Smooth muscle cell (in vitro differentiated cells): ENCODE results near the gene NTM. TPM values are rescaled to one million over a fixed set of nuclear protein-coding genes. Genes with fewer than 3 reads are reported as not detected.
A peak's percentile ranks its signal among the peaks of the same experiment; 100 is the strongest.

Source experiments
- DNase-seq: peaks from one replicate; lab custom pipeline; 2025; ENCODE audit not compliant: unreplicated experiment; lab: John Stamatoyannopoulos, UW
- H2AFZ ChIP-seq: fragments of 200-600 bp; sonication (generic); 2 replicates; pipeline ENCODE4 v1.6.0; 2016; ENCODE audit warnings: antibody characterized with exemption, low read depth, mild to moderate bottlenecking
- H3F3A ChIP-seq: fragments of 200-600 bp; sonication (generic); 2 replicates; pipeline ENCODE4 v1.6.0; 2017; ENCODE audit warnings: antibody characterized with exemption, low read depth
- H3K27ac ChIP-seq: fragments of 200-600 bp; sonication (generic); 2 replicates; pipeline ENCODE4 v1.5.1; 2016; ENCODE audit warnings: low read depth, mild to moderate bottlenecking
- H3K27me3 ChIP-seq: fragments of 200-600 bp; sonication (generic); 2 replicates; pipeline ENCODE4 v1.6.1; 2016; ENCODE audit warnings: low read depth, mild to moderate bottlenecking
- H3K36me3 ChIP-seq: fragments of 200-600 bp; sonication (generic); 2 replicates; pipeline ENCODE4 v1.5.1; 2016; ENCODE audit warnings: low read depth
- H3K4me1 ChIP-seq: fragments of 200-600 bp; sonication (generic); 2 replicates; pipeline ENCODE4 v1.5.1; 2016; ENCODE audit warnings: low read depth
- H3K4me2 ChIP-seq: fragments of 200-600 bp; sonication (generic); 2 replicates; pipeline ENCODE4 v1.6.0; 2016; ENCODE audit warnings: mild to moderate bottlenecking
- H3K4me3 ChIP-seq: fragments of 200-600 bp; sonication (generic); 2 replicates; pipeline ENCODE4 v1.5.1; 2016; ENCODE audit warnings: mild to moderate bottlenecking
- H3K79me2 ChIP-seq: fragments of 200-600 bp; sonication (generic); 2 replicates; pipeline ENCODE4 v1.6.0; 2016; ENCODE audit warnings: low read depth, mild to moderate bottlenecking
- H3K9ac ChIP-seq: fragments of 200-600 bp; sonication (generic); 2 replicates; pipeline ENCODE4 v1.6.0; 2016; ENCODE audit warnings: low read depth
- H3K9me3 ChIP-seq: fragments of 200-600 bp; sonication (generic); replicated peaks from 2 replicates; pipeline ENCODE4 v1.5.1; 2016; ENCODE audit warnings: low read depth
- H4K20me1 ChIP-seq: fragments of 200-600 bp; sonication (generic); 2 replicates; pipeline ENCODE4 v1.6.0; 2016; ENCODE audit warnings: low read depth
- WGBS: methylation state at CpG from one replicate; pipeline ENCODE4 v1.1.7; 2016; ENCODE audit warnings: low lambda C conversion rate; 5-methylcytosine and 5-hydroxymethylcytosine counted together
- polyA plus RNA-seq: library from polyadenylated mRNA; unstranded; fragments of >200 nt; fragmentation: Nextera tagmentation; extraction: Ambion mirVana; gene quantifications from 2 replicates; pipeline ENCODE4 v1.2.1, GENCODE V29; 2016
- total RNA-seq: library from RNA; depleted of rRNA; stranded (reverse); fragments of >200 nt; gene quantifications from 2 replicates; pipeline ENCODE4 v1.2.3, GENCODE V29; 2014
- TF ChIP-seq, protein P1 (sequence below): fragments of 200-600 bp; sonication (generic); IDR thresholded peaks from 2 replicates; pipeline ENCODE4 v1.5.1; 2017; ENCODE audit warnings: borderline replicate concordance, mild to moderate bottlenecking, antibody characterized with exemption; ENCODE audit not compliant: insufficient read depth, poor library complexity, severe bottlenecking

Gene NTM
- total and polyA plus RNA-seq, 2 experiments from 2014 or later: 68.9 to 123 TPM

DNA sequence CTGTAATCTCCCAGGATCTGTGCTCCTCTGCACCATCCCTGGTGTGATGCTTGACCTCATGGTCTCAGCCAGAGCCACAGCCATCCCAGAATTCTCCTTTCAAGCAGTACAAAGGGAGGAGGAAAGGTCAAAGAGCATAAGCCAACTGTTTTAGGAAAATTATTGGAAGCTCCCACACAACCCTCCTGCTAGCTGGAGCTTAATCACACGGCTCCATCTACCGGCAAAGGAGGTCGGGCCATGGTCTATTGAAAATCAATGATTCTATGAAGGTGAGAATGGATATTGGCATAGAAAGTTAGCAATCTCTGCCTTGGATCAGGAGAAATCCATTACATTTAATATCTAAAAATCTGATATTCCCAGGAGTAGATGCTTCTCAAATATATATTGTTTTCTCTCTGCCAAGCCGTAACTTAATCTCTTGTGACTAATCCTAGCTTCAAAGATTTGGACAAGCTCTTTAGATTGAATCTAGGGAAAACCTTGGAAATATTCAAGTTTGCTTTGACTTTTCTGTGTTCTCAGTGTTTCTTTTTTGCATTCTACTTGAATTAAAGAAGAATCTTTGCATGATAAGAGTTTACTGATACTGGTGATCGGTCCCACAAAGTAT, 259.6 kb downstream of the NTM start:
- Histone ChIP-seq H3K79me2 (no peaks in the 10 kb centered on the region), H3K36me3 (no peaks in the 10 kb centered on the region), H3K27me3 (no peaks in the 10 kb centered on the region), H3K9me3 (no peaks in the 10 kb centered on the region), H3K4me3 (no peak overlapping the region), H3K9ac (no peak overlapping the region), H3K4me2 (no peak overlapping the region), H3K4me1 (no peaks in the 10 kb centered on the region), H2AFZ (no peak overlapping the region), H4K20me1 (no peaks in the 10 kb centered on the region), H3F3A (no peaks in the 10 kb centered on the region), H3K27ac (no peak overlapping the region)
- TF ChIP-seq, protein P1, sequence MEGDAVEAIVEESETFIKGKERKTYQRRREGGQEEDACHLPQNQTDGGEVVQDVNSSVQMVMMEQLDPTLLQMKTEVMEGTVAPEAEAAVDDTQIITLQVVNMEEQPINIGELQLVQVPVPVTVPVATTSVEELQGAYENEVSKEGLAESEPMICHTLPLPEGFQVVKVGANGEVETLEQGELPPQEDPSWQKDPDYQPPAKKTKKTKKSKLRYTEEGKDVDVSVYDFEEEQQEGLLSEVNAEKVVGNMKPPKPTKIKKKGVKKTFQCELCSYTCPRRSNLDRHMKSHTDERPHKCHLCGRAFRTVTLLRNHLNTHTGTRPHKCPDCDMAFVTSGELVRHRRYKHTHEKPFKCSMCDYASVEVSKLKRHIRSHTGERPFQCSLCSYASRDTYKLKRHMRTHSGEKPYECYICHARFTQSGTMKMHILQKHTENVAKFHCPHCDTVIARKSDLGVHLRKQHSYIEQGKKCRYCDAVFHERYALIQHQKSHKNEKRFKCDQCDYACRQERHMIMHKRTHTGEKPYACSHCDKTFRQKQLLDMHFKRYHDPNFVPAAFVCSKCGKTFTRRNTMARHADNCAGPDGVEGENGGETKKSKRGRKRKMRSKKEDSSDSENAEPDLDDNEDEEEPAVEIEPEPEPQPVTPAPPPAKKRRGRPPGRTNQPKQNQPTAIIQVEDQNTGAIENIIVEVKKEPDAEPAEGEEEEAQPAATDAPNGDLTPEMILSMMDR: peak; percentile 5
- no peak for DNase-seq
- 82% methylated on average over 5 of the region's 5 CpGs for WGBS

DNA sequence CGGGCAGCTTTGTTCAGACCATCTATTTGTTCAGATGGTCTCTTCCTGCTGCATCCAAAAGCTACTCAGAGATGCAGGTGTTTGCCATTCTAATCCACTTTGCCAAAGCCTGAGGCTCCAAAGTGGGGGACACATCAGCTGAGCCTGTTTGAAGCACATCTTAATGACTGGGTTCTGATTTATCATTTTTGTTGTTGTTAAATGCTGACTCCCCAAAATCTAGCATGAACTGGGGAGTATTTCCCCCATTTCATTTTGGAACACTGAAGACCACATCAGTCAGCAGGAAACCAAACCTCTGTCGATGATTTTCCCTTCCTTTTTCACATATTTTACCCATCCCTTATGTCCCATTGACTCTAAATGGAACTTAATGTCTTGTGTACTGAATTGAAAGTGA, 262.6 kb downstream of the NTM start:
- no peak overlapping the region for H2AFZ ChIP-seq
- H3K36me3 ChIP-seq: no peaks in the 10 kb centered on the region
- no peaks in the 10 kb centered on the region for H3K4me1 ChIP-seq
- DNase-seq: no peak
- TF ChIP-seq, protein P1: no peak
- no peaks in the 10 kb centered on the region for H3K27me3 ChIP-seq
- H3F3A ChIP-seq: no peaks in the 10 kb centered on the region
- H3K9me3 ChIP-seq: no peaks in the 10 kb centered on the region
- H4K20me1 ChIP-seq: no peaks in the 10 kb centered on the region
- 94% methylated on average over 2 of the region's 2 CpGs for WGBS
- no peaks in the 10 kb centered on the region for H3K79me2 ChIP-seq
- no peak overlapping the region for H3K9ac ChIP-seq
- no peak overlapping the region for H3K27ac ChIP-seq
- no peak overlapping the region for H3K4me3 ChIP-seq
- no peak overlapping the region for H3K4me2 ChIP-seq

DNA sequence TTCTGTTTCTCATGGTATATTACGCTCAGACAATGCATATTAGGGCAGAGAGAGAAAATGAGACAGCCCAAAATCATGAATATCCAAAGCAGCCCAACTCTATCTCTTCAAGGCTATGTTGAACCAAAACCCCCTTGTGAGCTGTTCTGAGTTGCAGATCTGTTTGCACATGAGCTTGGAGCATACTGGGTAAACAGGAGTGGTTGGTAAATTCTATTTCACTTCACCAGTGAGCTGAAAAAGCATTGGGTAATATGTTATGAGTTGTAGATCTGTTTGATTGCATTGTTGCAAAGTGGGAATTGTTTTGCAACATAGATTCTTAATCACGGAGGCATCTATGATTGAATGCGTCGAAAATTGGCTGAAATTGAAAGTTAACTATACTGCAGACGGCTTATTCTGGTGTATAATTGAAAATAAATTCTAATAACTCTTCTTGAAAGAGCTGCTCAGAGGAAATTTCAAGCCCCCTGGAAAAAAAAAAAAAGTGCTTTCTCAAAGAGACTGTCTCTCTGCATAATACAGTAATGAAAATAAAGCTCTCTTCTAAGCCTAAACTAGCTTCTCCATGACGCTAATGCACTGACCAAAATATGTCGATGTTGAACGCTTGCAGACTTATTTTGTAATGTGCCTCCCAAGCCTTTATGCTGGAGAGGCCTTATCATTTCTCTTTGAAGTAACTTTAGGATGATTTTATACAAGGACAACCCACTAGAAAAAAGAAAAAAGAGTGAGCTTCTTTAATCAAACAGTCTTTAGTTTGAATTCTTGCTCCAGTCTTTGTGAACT, 263.7 kb downstream of the NTM start:
- WGBS: 92% methylated on average over 8 of the region's 8 CpGs
- Histone ChIP-seq H3K4me3 (no peak overlapping the region), H3K9ac (no peak overlapping the region), H4K20me1 (no peaks in the 10 kb centered on the region), H3K79me2 (no peaks in the 10 kb centered on the region), H3K27me3 (no peaks in the 10 kb centered on the region), H3K9me3 (no peaks in the 10 kb centered on the region), H2AFZ (no peak overlapping the region), H3K27ac (no peak overlapping the region), H3K4me1 (no peaks in the 10 kb centered on the region), H3K4me2 (no peak overlapping the region), H3F3A (no peaks in the 10 kb centered on the region), H3K36me3 (no peaks in the 10 kb centered on the region)
- TF ChIP-seq, protein P1: no peak
- DNase-seq: no peak
